HL-60 (cell line): ENCODE measurements around the gene SDK1.

Source experiments
- CTCF ChIP-seq: IDR thresholded peaks from one replicate; pipeline ENCODE4 v1.5.1; 2011; ENCODE audit warnings: low read length, control low read depth, inconsistent platforms; ENCODE audit not compliant: insufficient read depth
- GABPA ChIP-seq: IDR thresholded peaks from 2 replicates; pipeline ENCODE4 v1.6.1; 2012; ENCODE audit warnings: low read depth
- POLR2AphosphoS5 ChIP-seq: IDR thresholded peaks from 2 replicates; pipeline ENCODE4 v1.6.1; 2012; ENCODE audit warnings: low read depth
- REST ChIP-seq: IDR thresholded peaks from 2 replicates; pipeline ENCODE4 v1.6.1; 2012; ENCODE audit warnings: low read depth; ENCODE audit not compliant: insufficient replicate concordance
- SPI1 ChIP-seq: IDR thresholded peaks from 2 replicates; pipeline ENCODE4 v1.6.1; 2012; ENCODE audit warnings: low read depth, mild to moderate bottlenecking, borderline replicate concordance

- no peak for TF ChIP-seq CTCF
- TF ChIP-seq GABPA = no peak
- TF ChIP-seq REST = no peak
- no peak for TF ChIP-seq POLR2AphosphoS5
- peak; percentile 79 for TF ChIP-seq SPI1
Observed at GRCh38 chr7:3312583-3312982, 11.5 kb downstream of the SDK1 start.
